Stimulated activated naive B cell treated with anti-CD40 and anti-IgM and Interleukin-4, amounts not matched to agents 10 μg/mL and 1 μg/mL and 100 μg/mL, for 72 hours (primary cell): ENCODE results near the gene FEM1B.

Source experiments
- ATAC-seq, 2 donors: fragments of 150-1000 bp; cut with Tn5 transposase; replicated peaks; 2 replicates each; pipeline ENCODE4 v1.10.0; 2021; ENCODE audit warnings: moderate library complexity in 1 of 2
- DNase-seq: peaks from one replicate; pipeline ENCODE4 v3.0.0; 2021
- H3K27ac Mint-ChIP-seq: one replicate; pipeline ENCODE4 v1.8.0; 2022; ENCODE audit warnings: mild to moderate bottlenecking, mixed read lengths
- H3K27me3 Mint-ChIP-seq, 2 donors: one replicate each; pipeline ENCODE4 v1.8.0; 2022; ENCODE audit warnings: mixed read lengths in 2 of 2
- H3K36me3 Mint-ChIP-seq, 2 donors: one replicate each; pipeline ENCODE4 v1.8.0; 2022; ENCODE audit warnings: mixed read lengths in 2 of 2, mild to moderate bottlenecking in 1 of 2
- H3K4me1 Mint-ChIP-seq, 2 donors: one replicate each; pipeline ENCODE4 v1.8.0; 2022; ENCODE audit warnings: mixed read lengths in 2 of 2, mild to moderate bottlenecking in 1 of 2
- H3K4me3 Mint-ChIP-seq, 2 donors: one replicate each; pipeline ENCODE4 v1.8.0; 2022; ENCODE audit warnings: mild to moderate bottlenecking in 2 of 2, mixed read lengths in 2 of 2, moderate library complexity in 1 of 2
- H3K9me3 Mint-ChIP-seq, 2 donors: one replicate each; pipeline ENCODE4 v1.8.0; 2022; ENCODE audit warnings: mixed read lengths in 2 of 2, mild to moderate bottlenecking in 1 of 2

The FEM1B gene

GRCh38 chr15:68341760-68342725, 64.5 kb downstream of the FEM1B start:
- no peaks in the 10 kb centered on the region for H3K9me3 Mint-ChIP-seq
- no peak overlapping the region for H3K27ac Mint-ChIP-seq
- peaks cover 12 to 25% of the 10 kb centered on the region in 2 donors for H3K4me1 Mint-ChIP-seq
- peaks cover 0 to 4% of the 10 kb centered on the region in 2 donors for H3K27me3 Mint-ChIP-seq
- no peaks in the 10 kb centered on the region for H3K36me3 Mint-ChIP-seq
- ATAC-seq (peak; percentile 17 to 26), DNase-seq (no peak)
- H3K4me3 Mint-ChIP-seq, result no peak overlapping the region

GRCh38 chr15:68343579-68344225, 66.2 kb downstream of the FEM1B start:
- ATAC-seq, result no peak
- Mint-ChIP-seq H3K36me3 (no peaks in the 10 kb centered on the region), H3K27ac (no peak overlapping the region), H3K4me3 (no peak overlapping the region), H3K27me3 (peaks cover 5 to 10% of the 10 kb centered on the region in 2 donors), H3K9me3 (no peaks in the 10 kb centered on the region), H3K4me1 (peaks cover 11 to 20% of the 10 kb centered on the region in 2 donors)
- no peak for DNase-seq

GRCh38 chr15:68344600-68344999, 67.1 kb downstream of the FEM1B start:
- Mint-ChIP-seq H3K27ac (no peak overlapping the region), H3K27me3 (peaks cover 5 to 11% of the 10 kb centered on the region in 2 donors), H3K4me3 (no peak overlapping the region), H3K9me3 (no peaks in the 10 kb centered on the region), H3K36me3 (no peaks in the 10 kb centered on the region), H3K4me1 (peaks cover 12 to 20% of the 10 kb centered on the region in 2 donors)
- DNase-seq (no peak), ATAC-seq (peak; percentile 29 to 52)
